H1 (cell line): ENCODE results near the gene CYTIP. TPM values are rescaled to one million over a fixed set of nuclear protein-coding genes. Genes with fewer than 3 reads are reported as not detected.

Source experiments
- CTCF ChIA-PET: fragments of 300-600 bp; sonication (Branson Sonifier 250); formaldehyde crosslinking; loops from one replicate; lab custom pipeline; 2021; ENCODE audit not compliant: partially characterized antibody; lab: Charles Lee
- POLR2A ChIA-PET: fragments of 300-600 bp; sonication (Branson Sonifier 250); formaldehyde crosslinking; loops from one replicate; lab custom pipeline; 2021; ENCODE audit warnings: inconsistent platforms; ENCODE audit not compliant: partially characterized antibody; lab: Charles Lee
- DNase-seq, 2 experiments: peaks; one replicate each; pipeline versions ENCODE4 v3.0.0 to v3.0.0-alpha.2; 2010 to 2022; ENCODE audit warnings: low spot score in 2 of 2, low read depth in 1 of 2, mixed read lengths in 1 of 2
- FAIRE-seq: peaks from 2 replicates; lab custom pipeline; 2011; peaks lifted over from hg19 to GRCh38; lab: Jason Lieb, UNC
- H2AFZ ChIP-seq: 2 replicates; pipeline ENCODE4 v1.8.1; 2012; ENCODE audit warnings: low read length, inconsistent platforms
- H2AK5ac ChIP-seq: 2 replicates; pipeline ENCODE4 v1.6.1; 2013; ENCODE audit warnings: low read depth, low read length
- H2BK120ac ChIP-seq: replicated peaks from 2 replicates; pipeline ENCODE3; 2013; ENCODE audit warnings: low read depth, low read length, inconsistent platforms
- H2BK12ac ChIP-seq: 2 replicates; pipeline ENCODE4 v1.6.1; 2013; ENCODE audit warnings: low read depth, low read length
- H2BK15ac ChIP-seq: 2 replicates; pipeline ENCODE4 v1.6.1; 2013; ENCODE audit warnings: low read length
- H2BK20ac ChIP-seq: 2 replicates; pipeline ENCODE4 v1.6.1; 2013; ENCODE audit warnings: low read length
- H2BK5ac ChIP-seq: 2 replicates; pipeline ENCODE4 v1.6.1; 2013; ENCODE audit warnings: low read depth, low read length
- H3K14ac ChIP-seq: 2 replicates; pipeline ENCODE4 v1.6.1; 2013; ENCODE audit warnings: inconsistent platforms; ENCODE audit not compliant: insufficient read length
- H3K18ac ChIP-seq: 2 replicates; pipeline ENCODE4 v1.6.1; 2013; ENCODE audit warnings: low read length; ENCODE audit errors: extremely low read depth
- H3K23ac ChIP-seq: 2 replicates; pipeline ENCODE4 v1.6.1; 2013; ENCODE audit warnings: inconsistent platforms; ENCODE audit not compliant: insufficient read length
- H3K23me2 ChIP-seq: 2 replicates; pipeline ENCODE4 v1.6.1; 2013; ENCODE audit warnings: low read depth, low read length
- H3K27ac ChIP-seq: 2 replicates; pipeline ENCODE4 v1.6.1; 2011; ENCODE audit warnings: low read depth, low read length, inconsistent platforms
- H3K27me3 ChIP-seq, 4 experiments: replicated peaks in 1 of 4; 1 replicate in 1 of 4; 2 replicates in 3 of 4; pipeline versions ENCODE4 v1.6.1 to v1.8.1; 2011 to 2013; ENCODE audit warnings: low read length in 3 of 4, mild to moderate bottlenecking in 3 of 4, inconsistent platforms in 2 of 4, mixed read lengths in 2 of 4, moderate library complexity in 1 of 4; ENCODE audit not compliant: control insufficient read depth in 3 of 4, insufficient read depth in 3 of 4; ENCODE audit errors: extremely low read depth in 1 of 4
- H3K36me3 ChIP-seq, 4 experiments: 2 replicates each; pipeline versions ENCODE4 v1.6.1 to v1.8.1; 2011 to 2013; ENCODE audit warnings: mild to moderate bottlenecking in 4 of 4, low read length in 3 of 4, moderate library complexity in 2 of 4, control low read depth in 1 of 4, inconsistent platforms in 1 of 4; ENCODE audit not compliant: insufficient read depth in 4 of 4, control insufficient read depth in 2 of 4
- H3K4ac ChIP-seq: replicated peaks from 2 replicates; pipeline ENCODE3; 2013; ENCODE audit warnings: low read length, low read depth, mixed read lengths, inconsistent platforms; ENCODE audit not compliant: insufficient read length
- H3K4me1 ChIP-seq, 4 experiments: replicated peaks in 1 of 4; 1 replicate in 1 of 4; 2 replicates in 3 of 4; pipeline versions ENCODE4 v1.6.1 to v1.8.1; 2011 to 2013; ENCODE audit warnings: low read length in 3 of 4, inconsistent platforms in 2 of 4, mixed read lengths in 1 of 4; ENCODE audit not compliant: insufficient read depth in 4 of 4, control insufficient read depth in 3 of 4
- H3K4me2 ChIP-seq, 2 experiments: 2 replicates each; pipeline versions ENCODE4 v1.6.1 to v1.8.1; 2011 to 2013; ENCODE audit warnings: low read depth in 2 of 2, low read length in 2 of 2, control low read depth in 1 of 2, inconsistent platforms in 1 of 2, mild to moderate bottlenecking in 1 of 2; ENCODE audit not compliant: insufficient read depth in 1 of 2
- H3K4me3 ChIP-seq, 4 experiments: fragments of 200-600, 300-600 bp in 1 of 4; sonication (generic), shearing (Covaris generic), sonication (Bioruptor Twin) in 1 of 4; 2 replicates each; pipeline versions ENCODE4 v1.5.1 to v1.8.1; 2011 to 2016; ENCODE audit warnings: low read length in 4 of 4, low read depth in 3 of 4, control low read depth in 2 of 4, inconsistent platforms in 2 of 4, mild to moderate bottlenecking in 2 of 4, mixed read lengths in 1 of 4, moderate library complexity in 1 of 4; ENCODE audit not compliant: insufficient read depth in 2 of 4; ENCODE audit errors: extremely low read depth in 1 of 4
- H3K56ac ChIP-seq: replicated peaks from 2 replicates; pipeline ENCODE3; 2013; ENCODE audit warnings: low read depth, mild to moderate bottlenecking, mixed read lengths, low read length, inconsistent platforms; ENCODE audit not compliant: insufficient read length
- H3K79me1 ChIP-seq: 2 replicates; pipeline ENCODE4 v1.6.1; 2013; ENCODE audit warnings: low read depth, low read length, control low read depth
- H3K79me2 ChIP-seq, 2 experiments: 2 replicates each; pipeline versions ENCODE4 v1.6.1 to v1.8.1; 2012 to 2013; ENCODE audit warnings: low read length in 2 of 2, mild to moderate bottlenecking in 2 of 2, inconsistent platforms in 1 of 2; ENCODE audit not compliant: insufficient read depth in 2 of 2, control insufficient read depth in 1 of 2
- H3K9ac ChIP-seq, 4 experiments: replicated peaks in 1 of 4; 1 replicate in 1 of 4; 2 replicates in 3 of 4; pipeline versions ENCODE4 v1.6.1 to v1.8.1; 2011 to 2013; ENCODE audit warnings: low read depth in 3 of 4, low read length in 3 of 4, control low read depth in 2 of 4, mild to moderate bottlenecking in 2 of 4, moderate library complexity in 2 of 4, inconsistent platforms in 1 of 4; ENCODE audit errors: extremely low read depth in 1 of 4
- H3K9me3 ChIP-seq, 2 experiments: 2 replicates each; pipeline versions ENCODE4 v1.6.1 to v1.8.1; 2012 to 2013; ENCODE audit warnings: mild to moderate bottlenecking in 2 of 2, moderate library complexity in 2 of 2, control low read depth in 1 of 2, inconsistent platforms in 1 of 2, low read depth in 1 of 2, low read length in 1 of 2, mixed read lengths in 1 of 2; ENCODE audit not compliant: insufficient read depth in 2 of 2
- H4K20me1 ChIP-seq, 2 experiments: replicated peaks in 1 of 2; 2 replicates each; pipeline versions ENCODE3 to v1.8.1; 2011 to 2013; ENCODE audit warnings: inconsistent platforms in 2 of 2, low read length in 2 of 2, mild to moderate bottlenecking in 1 of 2; ENCODE audit not compliant: insufficient read depth in 2 of 2, control insufficient read depth in 1 of 2
- H4K5ac ChIP-seq: 2 replicates; pipeline ENCODE4 v1.6.1; 2013; ENCODE audit warnings: low read length, low read depth, mixed read lengths, inconsistent platforms; ENCODE audit not compliant: insufficient read length
- H4K8ac ChIP-seq: 2 replicates; pipeline ENCODE4 v1.8.0; 2013; ENCODE audit warnings: mild to moderate bottlenecking, moderate library complexity, low read length, inconsistent platforms; ENCODE audit not compliant: insufficient read depth; ENCODE audit errors: extremely low read depth
- H4K91ac ChIP-seq: replicated peaks from 2 replicates; pipeline ENCODE3; 2013; ENCODE audit warnings: low read length, mixed read lengths, inconsistent platforms; ENCODE audit not compliant: insufficient read length
- BCL11A ChIP-seq, 2 experiments: IDR thresholded peaks; one replicate each; pipeline ENCODE4 v1.6.1; 2011; ENCODE audit warnings: low read depth in 2 of 2, low read length in 2 of 2, mild to moderate bottlenecking in 2 of 2
- CHD1 ChIP-seq: IDR thresholded peaks from 2 replicates; pipeline ENCODE4 v1.6.1; 2012; ENCODE audit warnings: low read depth, low read length, improper control_type of control experiment
- E2F6 ChIP-seq: IDR thresholded peaks from 2 replicates; pipeline ENCODE4 v1.6.1; 2012; ENCODE audit warnings: inconsistent platforms
- FOSL1 ChIP-seq: IDR thresholded peaks from 2 replicates; pipeline ENCODE4 v1.6.1; 2011; ENCODE audit warnings: mild to moderate bottlenecking, low read depth, low read length, moderate library complexity; ENCODE audit not compliant: insufficient read depth
- KDM1A ChIP-seq: fragments of 200-600, 300-600 bp; sonication (generic); IDR thresholded peaks from 2 replicates; pipeline ENCODE4 v1.7.1; 2016; ENCODE audit warnings: mild to moderate bottlenecking, low read length, borderline replicate concordance
- POLR2AphosphoS5 ChIP-seq: IDR thresholded peaks from 2 replicates; pipeline ENCODE4 v1.6.1; 2011; ENCODE audit warnings: low read depth, low read length
- RBBP5 ChIP-seq: IDR thresholded peaks from 2 replicates; pipeline ENCODE4 v1.7.1; 2012; ENCODE audit warnings: low read depth, mild to moderate bottlenecking, inconsistent platforms, low read length, moderate library complexity, borderline replicate concordance
- RNF2 ChIP-seq: fragments of 200-900, 300-1000 bp; sonication (generic); IDR thresholded peaks from 2 replicates; pipeline ENCODE4 v1.7.1; 2016; ENCODE audit warnings: borderline replicate concordance, low read depth, mild to moderate bottlenecking, antibody characterized with exemption, low read length; ENCODE audit not compliant: poor library complexity, severe bottlenecking; ENCODE audit errors: missing control alignments
- SP1 ChIP-seq: IDR thresholded peaks from 2 replicates; pipeline ENCODE4 v1.6.1; 2011; ENCODE audit warnings: low read depth, low read length
- TAF7 ChIP-seq: optimal IDR thresholded peaks from 2 replicates; pipeline ENCODE3; 2011; ENCODE audit warnings: low read depth, mild to moderate bottlenecking, inconsistent platforms, low read length, moderate library complexity, borderline replicate concordance
- USF2 ChIP-seq: IDR thresholded peaks from 2 replicates; pipeline ENCODE4 v1.6.1; 2011; ENCODE audit warnings: low read length, improper control_type of control experiment
- WGBS, 2 experiments: shearing (Covaris generic) in 1 of 2; methylation state at CpG; one replicate each; pipeline versions ENCODE4 v1.1.6 to v1.1.7; 2013 to 2015; ENCODE audit warnings: low lambda C conversion rate in 2 of 2, mixed read lengths in 2 of 2, inconsistent platforms in 1 of 2, low coverage in 1 of 2, missing lambda C conversion rate in 1 of 2; ENCODE audit not compliant: insufficient replicate concordance in 2 of 2, insufficient coverage in 1 of 2, insufficient read length in 1 of 2; ENCODE audit errors: extremely low coverage in 1 of 2, missing lambda C conversion rate in 1 of 2; 5-methylcytosine and 5-hydroxymethylcytosine counted together
- polyA plus RNA-seq, 7 experiments: library from polyadenylated mRNA; depleted of rRNA in 3 of 7; stranded (reverse) in 5 of 7; unstranded in 2 of 7; fragments of >200 nt in 5 of 7; fragments of 200-250 nt in 2 of 7; gene quantifications; 1 replicate in 5 of 7; 2 replicates in 1 of 7; 4 replicates in 1 of 7; pipeline versions ENCODE4 v1.2.1 to v1.2.3, GENCODE V29; 2011 to 2013; ENCODE audit warnings: missing spikeins in 2 of 7, mixed read lengths in 2 of 7
- total RNA-seq: library from RNA; stranded (reverse); fragmentation: NEBNext Ultra II Directional; extraction: Animal tissue kit (Norgen Biotek cat#: 25700); gene quantifications from 2 replicates; pipeline ENCODE4 v1.2.1, GENCODE V29; 2021

The CYTIP gene
- total and polyA plus RNA-seq, 2 of the 8 experiments (the other 6 are each of a cell fraction or from before 2014, with no cell fraction given), result 0.12 TPM; not detected in 1

GRCh38 chr2:157411624-157412336 lies 32.1 kb downstream of the CYTIP start:
- H3K9ac ChIP-seq, result no peak overlapping the region
- no peak overlapping the region for H3K23ac ChIP-seq
- H3K4me1 ChIP-seq, result no peaks in the 10 kb centered on the region
- H4K8ac ChIP-seq, result no peak overlapping the region
- no peak overlapping the region for H3K56ac ChIP-seq
- H3K27me3 ChIP-seq, result no peaks in the 10 kb centered on the region
- no peak overlapping the region for H2BK15ac ChIP-seq
- H3K4ac ChIP-seq, result no peak overlapping the region
- H2BK12ac ChIP-seq, result no peak overlapping the region
- no peak overlapping the region for H2BK120ac ChIP-seq
- H3K79me2 ChIP-seq, result no peaks in the 10 kb centered on the region
- no peak overlapping the region for H4K5ac ChIP-seq
- no peak overlapping the region for H3K27ac ChIP-seq
- H3K23me2 ChIP-seq, result no peaks in the 10 kb centered on the region
- DNase-seq, result no peak
- no peak overlapping the region for H3K4me2 ChIP-seq
- H3K4me3 ChIP-seq, result no peak overlapping the region
- H2AFZ ChIP-seq, result no peak overlapping the region
- H2BK5ac ChIP-seq, result no peak overlapping the region
- no peak overlapping the region for H3K18ac ChIP-seq
- no peak overlapping the region for H3K14ac ChIP-seq
- H2BK20ac ChIP-seq, result no peak overlapping the region
- no peaks in the 10 kb centered on the region for H3K9me3 ChIP-seq
- H3K36me3 ChIP-seq, result no peaks in the 10 kb centered on the region
- WGBS, 2 experiments, result 98% methylated on average over 3 of the region's 3 CpGs; no CpG with 5 or more reads in 1 of the 2 experiments
- no peak overlapping the region for H4K91ac ChIP-seq
- no peaks in the 10 kb centered on the region for H3K79me1 ChIP-seq
- POLR2A ChIA-PET, result no interaction called here
- H4K20me1 ChIP-seq, result no peaks in the 10 kb centered on the region
- H2AK5ac ChIP-seq, result no peak overlapping the region
- CTCF ChIA-PET, result interaction anchor here (1.3 to 2.6 kb wide), 3 partner anchors 76 to 115 kb away, joined by 4 to 9 read pairs (median 6); no protein-coding TSS in a partner anchor
- no peak for FAIRE-seq
- TF ChIP-seq SP1 (no peak), RNF2 (no peak), POLR2AphosphoS5 (no peak), E2F6 (no peak), USF2 (no peak), CHD1 (no peak), RBBP5 (no peak), BCL11A (IDR thresholded peaks at IDR 0.05; ENCODE audit: low read depth in 2 of 2, low read length in 2 of 2) (no peak), TAF7 (no peak), KDM1A (no peak), FOSL1 (no peak)
